ENCODE results near the gene SLX4.

DNA sequence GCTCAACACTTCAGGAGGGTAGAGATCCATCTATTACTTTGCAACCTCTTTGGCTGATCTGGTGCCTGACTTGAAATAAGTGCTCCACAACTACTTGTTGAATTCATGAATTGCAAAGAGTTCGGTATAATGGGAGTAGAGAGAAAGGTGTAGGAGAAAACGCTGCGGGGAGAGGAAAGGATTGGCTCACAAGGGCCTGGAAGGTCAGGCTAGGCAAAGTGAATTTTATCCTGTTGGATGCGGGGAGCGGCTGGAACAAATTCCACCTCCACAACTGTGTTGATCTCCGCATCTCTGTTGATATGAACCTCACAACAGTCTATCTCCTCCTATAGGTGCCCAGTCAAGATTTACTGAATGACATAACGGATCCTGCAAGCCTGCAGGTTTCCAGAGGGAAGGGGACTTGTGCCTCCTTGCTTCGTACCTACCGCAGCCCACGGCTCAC, 684 bp downstream of the SLX4 start:
- TF ChIP-seq, protein P1, sequence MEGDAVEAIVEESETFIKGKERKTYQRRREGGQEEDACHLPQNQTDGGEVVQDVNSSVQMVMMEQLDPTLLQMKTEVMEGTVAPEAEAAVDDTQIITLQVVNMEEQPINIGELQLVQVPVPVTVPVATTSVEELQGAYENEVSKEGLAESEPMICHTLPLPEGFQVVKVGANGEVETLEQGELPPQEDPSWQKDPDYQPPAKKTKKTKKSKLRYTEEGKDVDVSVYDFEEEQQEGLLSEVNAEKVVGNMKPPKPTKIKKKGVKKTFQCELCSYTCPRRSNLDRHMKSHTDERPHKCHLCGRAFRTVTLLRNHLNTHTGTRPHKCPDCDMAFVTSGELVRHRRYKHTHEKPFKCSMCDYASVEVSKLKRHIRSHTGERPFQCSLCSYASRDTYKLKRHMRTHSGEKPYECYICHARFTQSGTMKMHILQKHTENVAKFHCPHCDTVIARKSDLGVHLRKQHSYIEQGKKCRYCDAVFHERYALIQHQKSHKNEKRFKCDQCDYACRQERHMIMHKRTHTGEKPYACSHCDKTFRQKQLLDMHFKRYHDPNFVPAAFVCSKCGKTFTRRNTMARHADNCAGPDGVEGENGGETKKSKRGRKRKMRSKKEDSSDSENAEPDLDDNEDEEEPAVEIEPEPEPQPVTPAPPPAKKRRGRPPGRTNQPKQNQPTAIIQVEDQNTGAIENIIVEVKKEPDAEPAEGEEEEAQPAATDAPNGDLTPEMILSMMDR (IDR thresholded peaks at IDR 0.05): no peak
- no peak for TF ChIP-seq POLR2AphosphoS5 (IDR thresholded peaks at IDR 0.05)

All from stomach (tissue), 4 donors.